Suppressor macrophage treated with lipopolysaccharide for 4 hours (primary cell): ENCODE measurements around the gene ADSS1.

Experiments used
- DNase-seq: peaks from one replicate; pipeline ENCODE4 v3.0.0-alpha.2; 2020

ADSS1 gene

GRCh38 chr14:104784846-104785707 lies 61.0 kb downstream of the ADSS1 start:
- DNase-seq: no peak

- no peak for DNase-seq
Observed at GRCh38 chr14:104785708-104786080, 61.7 kb downstream of the ADSS1 start.

- DNase-seq: peak; percentile 31
Observed at GRCh38 chr14:104786091-104786586, 62.1 kb downstream of the ADSS1 start.

DNA sequence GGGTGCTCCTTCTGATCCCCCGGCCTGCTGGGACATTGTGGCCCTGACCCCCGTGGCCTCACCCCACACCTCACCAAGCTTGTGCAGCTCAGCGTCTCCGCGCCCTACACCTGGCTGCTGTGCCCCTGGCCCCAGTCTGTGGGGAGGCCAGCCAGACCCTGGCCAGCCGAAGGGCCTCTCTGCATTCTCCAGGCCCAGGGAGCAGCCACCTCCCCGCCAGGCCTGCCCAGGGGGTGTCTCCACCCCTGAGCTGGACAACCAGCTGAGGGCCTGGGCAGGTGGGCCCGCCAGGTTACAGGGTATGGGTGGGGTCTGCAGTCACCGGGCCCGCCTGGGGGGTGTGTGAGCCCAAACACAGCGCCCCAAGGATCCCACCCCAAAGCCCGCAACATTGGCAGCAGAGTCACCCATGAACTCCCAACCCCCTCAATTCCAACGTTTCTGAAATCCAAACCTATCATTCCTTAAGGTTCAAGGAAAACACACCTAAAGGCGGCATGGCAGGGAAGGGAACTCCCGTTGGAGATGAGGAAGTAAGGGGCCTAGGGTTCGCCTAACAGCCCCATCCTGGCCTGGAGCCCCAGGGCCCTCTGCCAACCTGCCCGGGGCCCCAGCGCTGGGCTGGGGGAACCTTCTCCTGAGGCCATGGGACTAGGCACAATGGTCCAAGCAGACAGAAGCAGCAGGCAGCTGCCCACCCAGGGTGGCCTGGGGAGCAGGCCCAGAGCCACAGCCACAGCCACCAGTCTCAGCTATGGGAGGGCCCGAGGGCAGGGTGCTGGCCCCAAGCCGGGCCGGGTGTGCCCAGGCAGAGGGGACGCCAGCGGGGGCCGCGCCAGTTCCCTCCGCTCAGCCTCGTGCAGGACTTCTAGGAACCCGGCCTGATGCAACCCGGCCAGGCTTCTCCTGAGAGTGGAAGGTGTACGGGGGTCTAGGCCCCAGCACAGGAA lies 63.0 kb downstream of the ADSS1 start:
- DNase-seq: no peak

DNA sequence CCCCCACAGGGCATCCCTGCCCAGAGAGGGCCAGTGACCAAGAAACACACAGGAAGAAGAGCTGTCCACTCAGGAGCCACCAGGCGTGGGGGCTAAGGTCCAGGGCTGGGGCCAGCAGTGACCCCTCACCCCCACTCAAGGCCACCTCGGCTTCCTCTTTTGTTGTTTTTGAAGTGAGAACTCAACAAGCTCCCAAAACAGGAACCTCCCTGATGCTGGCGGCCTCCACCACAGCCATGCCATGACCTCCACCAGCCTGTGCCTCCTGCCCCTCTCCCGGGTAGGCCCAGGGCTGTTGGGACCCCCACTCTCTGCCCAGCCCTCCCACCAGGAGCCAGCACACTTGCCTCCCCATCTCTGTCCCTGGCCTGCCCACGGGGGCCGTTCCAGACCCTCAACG lies 63.7 kb downstream of the ADSS1 start:
- DNase-seq: peak; percentile 66

DNA sequence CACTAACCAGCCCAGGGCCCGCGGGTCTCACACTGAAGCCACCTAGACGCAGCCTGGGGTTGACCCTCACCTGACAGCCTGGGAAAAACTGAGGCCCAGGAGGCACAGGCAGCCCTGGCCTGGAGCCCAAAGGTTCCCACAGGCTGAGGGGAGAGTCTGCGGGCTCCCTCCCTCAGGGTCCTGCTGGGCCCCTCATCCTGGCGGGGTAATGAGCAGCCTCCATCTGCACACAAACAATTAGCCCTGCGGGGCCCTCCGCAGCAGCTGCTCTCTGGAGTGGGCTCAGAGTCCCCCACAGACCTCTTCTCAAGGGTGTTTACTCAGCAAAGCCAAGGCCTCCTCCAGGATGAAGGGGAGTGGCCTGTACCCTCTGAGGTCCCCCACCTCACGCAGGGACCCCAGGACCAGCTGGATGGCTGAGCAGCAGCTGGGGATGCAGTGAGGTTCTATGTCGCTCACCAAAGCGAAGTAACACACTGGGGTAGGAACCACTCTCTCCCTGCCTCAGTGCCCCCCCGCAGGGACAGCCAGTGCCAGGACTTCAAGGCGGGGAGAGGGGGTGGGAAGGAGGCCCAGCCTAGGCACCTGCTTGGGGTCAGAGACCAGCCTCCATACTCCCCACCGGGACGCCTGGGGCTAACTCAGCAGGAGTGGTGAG lies 64.3 kb downstream of the ADSS1 start:
- no peak for DNase-seq

DNA sequence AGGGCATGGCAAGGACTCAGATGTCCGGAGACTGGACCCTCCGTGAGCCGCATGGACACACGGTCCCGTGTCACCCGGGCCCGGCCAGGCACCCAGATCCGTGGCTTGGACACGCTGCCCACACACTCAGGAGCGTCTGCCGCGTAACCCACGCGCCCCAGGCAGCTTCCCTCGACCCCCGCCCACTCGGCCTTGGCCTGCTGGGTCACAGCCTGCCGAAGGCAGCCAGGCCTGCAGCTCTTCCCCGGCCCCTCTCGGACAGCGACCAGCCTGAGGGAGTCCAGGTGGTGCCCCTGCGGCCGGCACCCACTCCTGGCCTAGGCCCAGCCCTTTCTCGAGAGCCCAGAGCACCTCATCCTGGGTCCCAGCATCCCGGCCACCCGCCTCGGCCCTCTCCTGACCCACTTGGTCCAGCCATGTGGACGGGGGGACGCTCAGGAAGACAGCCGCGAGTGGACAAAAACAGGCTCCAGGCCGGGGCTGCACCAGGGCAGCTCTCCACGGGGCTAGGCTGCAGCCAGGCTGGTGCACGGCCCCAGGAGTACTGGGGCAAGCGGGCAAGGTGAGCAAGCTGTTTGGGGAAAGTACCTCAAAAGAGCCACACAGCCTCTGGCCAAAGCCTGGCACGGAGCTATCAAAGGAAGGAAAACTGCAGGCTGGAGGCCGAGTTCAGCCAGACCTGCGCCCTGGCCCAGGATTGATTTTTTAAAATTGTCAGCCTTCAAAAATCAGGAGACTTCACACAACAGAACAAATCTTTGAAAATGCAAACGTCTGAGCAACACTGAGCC lies 65.0 kb downstream of the ADSS1 start:
- no peak for DNase-seq

DNA sequence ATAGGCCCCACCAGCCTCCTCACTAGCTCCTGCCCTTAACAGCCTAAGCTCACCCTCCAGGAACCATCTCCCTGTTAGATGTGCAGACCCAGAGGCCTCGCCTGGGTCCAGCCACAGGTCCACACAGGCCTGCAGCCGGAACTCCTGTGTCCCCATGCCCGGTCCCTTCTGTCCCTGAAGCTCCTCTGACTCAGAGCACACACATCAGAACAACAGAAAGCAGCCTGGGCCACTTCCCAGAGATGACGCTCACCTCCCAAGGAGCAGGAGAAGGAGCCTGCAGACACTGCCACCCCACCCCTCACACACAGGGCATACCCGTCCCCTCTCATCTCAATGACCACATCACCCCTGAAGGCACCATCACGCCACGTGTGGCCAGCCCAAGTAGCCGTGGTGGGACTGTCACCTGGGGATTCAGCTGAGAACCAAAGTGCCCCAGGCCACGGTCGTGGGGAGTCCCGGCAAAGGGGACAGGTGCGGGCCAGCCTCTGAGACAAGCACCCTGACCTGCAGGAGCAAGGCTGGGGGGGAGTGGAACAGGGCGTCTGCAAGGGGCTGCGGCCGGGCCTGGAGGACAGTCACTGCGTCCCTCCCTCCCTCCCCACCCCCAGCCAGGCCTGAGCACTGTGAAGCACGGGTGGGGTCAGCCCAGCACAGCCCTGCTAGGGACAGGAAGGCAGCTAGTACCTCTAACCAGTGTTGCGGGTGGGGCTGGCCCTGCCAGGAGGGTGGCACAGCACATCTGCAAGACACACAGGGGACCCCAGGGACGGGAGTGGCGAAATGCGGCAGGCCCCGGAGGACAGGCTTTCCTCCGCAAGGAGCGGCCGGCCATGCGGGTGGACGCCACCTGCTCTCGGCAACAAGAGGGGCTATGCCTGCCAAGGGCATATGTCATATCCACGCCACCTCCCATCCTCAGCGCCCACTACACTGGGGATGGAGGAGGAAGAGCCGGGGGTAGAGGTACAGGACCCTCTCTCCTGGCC lies 66.0 kb downstream of the ADSS1 start:
- DNase-seq: no peak

- no peak for DNase-seq
Observed at GRCh38 chr14:104791425-104791824, 67.4 kb downstream of the ADSS1 start.

GRCh38 chr14:104792101-104792884 lies 68.3 kb downstream of the ADSS1 start:
- no peak for DNase-seq

DNA sequence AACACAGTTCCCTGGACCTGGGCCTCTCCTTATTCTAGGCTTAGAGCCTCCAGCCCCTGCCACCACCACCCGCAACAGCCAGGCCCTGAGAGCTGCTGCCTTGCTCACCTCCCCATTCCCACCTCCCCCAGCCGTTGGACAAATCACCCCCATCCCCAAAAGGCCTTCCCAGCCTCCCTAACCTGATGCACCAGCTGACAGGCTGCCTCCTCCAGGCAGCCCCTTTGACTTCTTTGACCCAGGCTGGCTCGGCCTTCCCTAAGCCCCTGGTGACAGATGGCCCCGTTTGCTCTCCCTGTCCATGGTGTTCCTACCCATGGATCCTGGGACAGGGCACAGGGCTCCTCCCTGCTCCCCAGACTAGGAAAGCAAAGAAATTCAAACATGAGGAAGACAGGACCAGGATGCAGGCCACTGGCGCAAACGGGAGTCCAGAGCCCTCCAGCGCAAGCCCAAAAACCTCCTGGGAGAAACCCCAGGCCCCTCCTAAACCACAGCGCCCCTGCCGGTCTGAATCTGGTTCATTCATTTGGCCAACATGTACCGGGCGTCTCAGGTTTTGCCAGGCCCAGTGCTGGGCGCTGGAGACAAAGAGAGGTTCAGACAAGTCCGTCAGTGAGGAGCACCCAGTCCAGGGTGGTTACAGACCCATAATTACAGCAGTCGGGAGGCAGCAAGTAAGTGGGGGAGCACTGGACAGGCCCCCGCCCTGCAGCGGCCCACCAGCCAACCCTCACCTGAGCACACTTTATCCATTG lies 69.1 kb downstream of the ADSS1 start:
- DNase-seq: no peak

GRCh38 chr14:104793703-104793959 lies 69.6 kb downstream of the ADSS1 start:
- DNase-seq: no peak

DNA sequence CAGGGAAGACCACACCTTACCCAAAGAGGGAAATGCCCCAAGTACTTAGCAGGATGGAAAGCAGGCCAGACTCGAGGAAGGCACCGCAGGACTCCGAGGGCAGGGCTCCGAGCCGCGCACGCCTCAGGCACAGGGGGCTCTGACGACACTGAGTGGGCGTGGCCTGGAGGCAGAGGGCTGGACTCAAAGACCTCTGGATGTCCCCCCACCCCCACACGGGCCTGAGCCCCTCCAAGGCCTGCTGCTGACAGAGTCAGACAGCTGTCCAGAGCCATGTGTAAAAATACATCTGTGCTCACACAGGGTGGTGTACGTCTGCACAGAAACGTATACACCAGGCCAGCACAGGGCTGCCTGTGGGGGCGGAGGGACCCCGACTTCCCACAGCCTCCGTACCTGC lies 70.1 kb downstream of the ADSS1 start:
- DNase-seq: peak; percentile 60

- DNase-seq: peak; percentile 27
Observed at GRCh38 chr14:104794631-104794992, 70.6 kb downstream of the ADSS1 start.

DNA sequence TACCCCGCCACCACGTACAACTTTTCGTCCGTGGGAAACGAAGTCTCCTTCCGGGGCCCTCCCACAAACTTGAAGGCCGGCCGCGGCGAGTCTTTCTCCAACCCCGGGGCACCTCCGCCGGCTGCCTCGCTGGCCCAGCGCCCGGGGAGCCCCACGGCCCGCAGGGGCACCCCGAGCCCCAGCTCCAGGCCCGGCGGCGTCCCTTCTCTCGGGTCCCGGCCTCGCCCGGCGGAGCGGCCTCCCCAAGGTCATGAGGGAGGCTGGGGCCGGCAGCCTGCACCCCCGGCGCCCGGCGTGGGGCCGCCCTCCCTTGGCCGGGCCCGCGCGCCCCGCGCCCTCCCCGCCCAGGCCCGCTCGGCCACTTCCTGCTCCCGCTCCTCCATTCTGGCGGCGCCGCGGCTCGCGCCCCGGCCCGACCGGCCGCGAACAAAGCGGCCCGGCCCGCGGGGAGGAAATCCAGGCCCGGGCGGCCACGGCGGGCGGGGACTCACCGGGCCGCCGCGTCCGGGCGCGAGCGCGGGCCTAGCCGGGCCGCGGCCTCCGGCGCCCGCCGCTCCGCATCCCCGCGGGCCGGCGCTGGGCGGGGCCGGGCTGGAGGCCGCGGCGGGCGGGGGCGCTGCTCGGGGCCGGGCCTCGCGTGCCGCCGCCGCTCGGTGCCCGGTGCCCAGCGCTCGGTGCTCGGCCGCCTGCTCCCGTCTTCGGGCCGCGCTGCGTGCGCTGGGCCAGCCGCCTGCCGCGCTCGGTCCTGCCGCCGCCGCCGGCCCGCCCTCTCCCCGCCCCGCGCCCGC lies 71.2 kb downstream of the ADSS1 start, which contains the start of gene AKT1:
TSS of gene AKT1 (minus strand) at position 756 of the 788 bp plus-strand sequence. CDS start 3,105 bp downstream, outside the sequence.
- DNase-seq: peak; percentile 47

DNA sequence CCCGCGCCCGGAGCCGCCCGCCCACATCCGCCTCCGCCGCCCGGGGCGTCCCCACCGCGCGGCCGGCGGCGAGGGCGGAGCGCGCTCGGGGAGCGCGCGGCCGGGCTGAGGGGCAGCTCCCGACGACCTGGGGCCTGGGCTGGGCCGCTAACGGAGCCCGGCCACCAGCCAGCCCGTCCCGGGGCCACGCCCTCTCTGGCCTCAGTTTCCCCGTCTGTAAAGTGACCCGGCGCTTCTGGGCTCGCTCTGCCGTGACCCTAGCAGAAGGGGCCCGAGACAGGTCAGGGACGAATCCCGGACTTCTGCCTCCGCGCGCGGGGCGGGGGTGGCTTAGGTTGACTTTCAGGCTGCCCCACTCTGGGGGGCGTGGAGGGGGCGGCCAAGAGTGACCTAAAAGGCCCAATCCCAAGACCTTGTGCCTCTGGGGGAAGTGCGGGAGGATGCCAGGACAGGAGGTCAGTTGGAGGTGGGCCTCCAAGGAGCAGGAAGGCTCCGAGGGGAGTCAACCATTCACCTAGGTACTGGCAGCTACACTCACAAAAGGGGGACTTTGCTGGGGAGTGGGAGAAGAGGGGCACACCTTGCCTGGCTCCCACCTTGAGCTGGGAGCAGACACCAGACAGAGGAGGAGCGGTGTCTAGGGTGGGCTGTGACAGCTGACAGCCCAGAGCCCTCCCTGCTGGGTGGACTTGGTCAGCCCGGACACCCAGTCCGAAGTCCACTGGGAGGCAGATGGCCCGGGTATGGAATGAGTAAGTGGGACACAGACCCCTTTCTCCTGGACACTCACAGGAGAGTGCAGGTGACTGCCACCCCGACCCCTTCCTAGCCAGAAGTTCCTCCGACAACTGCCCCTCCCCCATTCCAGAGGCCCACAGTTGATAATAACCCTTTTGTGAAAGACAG lies 72.0 kb downstream of the ADSS1 start:
- peak; percentile 51 for DNase-seq

- DNase-seq: no peak
Observed at GRCh38 chr14:104796687-104797081, 72.7 kb downstream of the ADSS1 start.
